Peyer's patch (tissue), 4 donors: ENCODE data around the gene TRIP10. TPM values are rescaled to one million over a fixed set of nuclear protein-coding genes. Genes with fewer than 3 reads are reported as not detected.
"Not testable (repeated sequence)": the region's sequence is repeated elsewhere in the genome, so short reads cannot be mapped to it uniquely, and the experiment has no call there.

ENCODE experiments used
- DNase-seq, 3 donors: peaks; one replicate each; pipeline ENCODE4 v3.0.0-alpha.2; 2017 to 2019
- H3K27ac ChIP-seq, 4 donors: fragments of 200-600 bp; sonication (generic); one replicate each; pipeline ENCODE4 v1.5.1; 2016 to 2019
- H3K27me3 ChIP-seq, 2 donors: fragments of 200-600 bp; sonication (generic); one replicate each; pipeline ENCODE4 v1.5.1; 2019
- H3K36me3 ChIP-seq, 3 donors: fragments of 200-600 bp; sonication (generic); one replicate each; pipeline ENCODE4 v1.5.1; 2016 to 2019
- H3K4me1 ChIP-seq, 4 donors: fragments of 200-600 bp; sonication (generic); one replicate each; pipeline ENCODE4 v1.5.1; 2016 to 2019
- H3K4me3 ChIP-seq, 4 donors: fragments of 200-600 bp; sonication (generic); 1 replicate in 3 of 4; 2 replicates in 1 of 4; pipeline ENCODE4 v1.5.1; 2016 to 2019; ENCODE audit warnings: mild to moderate bottlenecking in 1 of 4
- H3K9me3 ChIP-seq, 4 donors: fragments of 200-600 bp; sonication (generic); one replicate each; pipeline ENCODE4 v1.5.1; 2016 to 2019; ENCODE audit warnings: mild to moderate bottlenecking in 1 of 4
- POLR2A ChIP-seq, 2 donors: fragments of 450-650 bp; IDR thresholded peaks; one replicate each; pipeline ENCODE4 v1.5.1; 2017; ENCODE audit warnings: antibody characterized with exemption in 2 of 2, mild to moderate bottlenecking in 2 of 2, moderate library complexity in 2 of 2
- total RNA-seq, 4 donors: library from RNA; depleted of rRNA; stranded (reverse); fragments of >200 nt; gene quantifications; one replicate each; pipeline ENCODE4 v1.1.0, GENCODE V29; 2016
- TF ChIP-seq, protein P1 (sequence below), 6 experiments: fragments of 450-650 bp in 4 of 6; fragments of 200-600 bp in 2 of 6; sonication (generic) in 1 of 6; IDR thresholded peaks; one replicate each; pipeline ENCODE4 v1.5.1; 2017 to 2019; ENCODE audit warnings: antibody characterized with exemption in 6 of 6, mild to moderate bottlenecking in 3 of 6, moderate library complexity in 1 of 6

The TRIP10 gene
- total RNA-seq, 4 donors from 2014 or later: 30.1 to 314 (median 81.5) TPM

DNA sequence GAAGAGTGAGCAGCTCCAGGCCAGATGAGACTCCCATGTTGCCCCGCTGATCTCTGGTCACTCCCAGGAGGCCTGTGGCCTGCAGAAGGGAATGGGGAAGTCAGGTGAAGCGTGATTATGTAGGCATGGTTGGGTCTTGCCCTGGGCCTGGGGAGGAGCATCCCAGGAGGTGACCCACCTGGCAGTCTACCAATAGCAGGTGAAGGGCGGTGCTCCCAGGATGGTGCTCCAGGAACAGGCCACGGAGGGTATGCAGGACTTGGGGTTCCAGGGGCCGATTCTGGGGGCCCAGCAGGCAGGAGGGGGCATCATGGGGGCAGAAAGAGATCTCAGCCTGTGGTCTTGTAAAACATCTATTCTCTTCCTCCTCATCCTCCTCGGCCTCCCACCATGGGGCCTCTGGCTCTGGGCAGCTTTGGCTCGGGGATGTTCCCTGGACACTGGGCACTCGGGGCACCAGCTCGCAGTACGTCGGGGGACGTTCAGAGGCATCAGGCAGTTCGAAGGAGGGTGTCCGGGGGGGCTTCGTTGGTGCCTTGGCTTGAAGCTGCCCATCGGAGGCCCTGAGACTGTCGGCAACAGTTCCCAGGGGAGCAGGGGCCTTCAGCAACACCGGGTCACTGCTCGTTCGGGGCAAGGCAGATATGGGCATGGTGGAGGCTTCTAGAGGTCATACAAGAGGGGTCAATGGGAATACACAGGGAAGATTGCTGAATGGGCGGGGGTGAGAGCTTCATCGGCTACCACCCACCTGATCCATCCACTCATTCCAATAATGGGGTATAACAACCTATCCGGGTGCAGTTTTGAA lies 15.4 kb downstream of the TRIP10 start:
- no peak overlapping the region for H3K4me3 ChIP-seq
- peaks cover 0 to 49% (median 0%) of the 10 kb centered on the region in 3 donors for H3K36me3 ChIP-seq
- peaks cover 0 to 23% (median 4%) of the 10 kb centered on the region in 4 donors for H3K4me1 ChIP-seq
- no peaks in the 10 kb centered on the region for H3K27me3 ChIP-seq
- peak overlapping the region in 1 of 4 donors; percentile 96 for H3K27ac ChIP-seq
- no peak for DNase-seq
- H3K9me3 ChIP-seq: no peaks in the 10 kb centered on the region
- TF ChIP-seq, protein P1, sequence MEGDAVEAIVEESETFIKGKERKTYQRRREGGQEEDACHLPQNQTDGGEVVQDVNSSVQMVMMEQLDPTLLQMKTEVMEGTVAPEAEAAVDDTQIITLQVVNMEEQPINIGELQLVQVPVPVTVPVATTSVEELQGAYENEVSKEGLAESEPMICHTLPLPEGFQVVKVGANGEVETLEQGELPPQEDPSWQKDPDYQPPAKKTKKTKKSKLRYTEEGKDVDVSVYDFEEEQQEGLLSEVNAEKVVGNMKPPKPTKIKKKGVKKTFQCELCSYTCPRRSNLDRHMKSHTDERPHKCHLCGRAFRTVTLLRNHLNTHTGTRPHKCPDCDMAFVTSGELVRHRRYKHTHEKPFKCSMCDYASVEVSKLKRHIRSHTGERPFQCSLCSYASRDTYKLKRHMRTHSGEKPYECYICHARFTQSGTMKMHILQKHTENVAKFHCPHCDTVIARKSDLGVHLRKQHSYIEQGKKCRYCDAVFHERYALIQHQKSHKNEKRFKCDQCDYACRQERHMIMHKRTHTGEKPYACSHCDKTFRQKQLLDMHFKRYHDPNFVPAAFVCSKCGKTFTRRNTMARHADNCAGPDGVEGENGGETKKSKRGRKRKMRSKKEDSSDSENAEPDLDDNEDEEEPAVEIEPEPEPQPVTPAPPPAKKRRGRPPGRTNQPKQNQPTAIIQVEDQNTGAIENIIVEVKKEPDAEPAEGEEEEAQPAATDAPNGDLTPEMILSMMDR (IDR thresholded peaks at IDR 0.05): no peak
- TF ChIP-seq POLR2A (IDR thresholded peaks at IDR 0.05): no peak

DNA sequence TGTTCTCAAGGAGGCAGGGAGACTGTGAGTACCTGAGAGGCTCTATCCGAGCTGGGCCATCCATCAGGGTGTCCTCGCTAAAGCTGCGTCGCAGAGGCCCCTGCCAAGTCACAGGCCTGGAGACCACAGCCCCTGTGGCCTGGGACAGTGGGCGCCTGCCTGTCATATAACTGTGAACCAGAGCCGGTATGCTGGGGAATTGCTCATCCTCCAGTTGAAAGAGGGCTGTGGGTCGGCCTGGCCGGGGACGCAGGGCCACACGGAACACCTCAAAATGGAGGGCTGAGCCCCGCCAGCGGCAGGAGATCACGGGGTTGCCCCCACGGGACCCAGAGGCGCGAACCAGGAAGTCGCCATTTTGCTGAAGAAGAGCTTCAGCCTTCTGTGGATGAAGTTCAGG lies 21.1 kb downstream of the TRIP10 start:
- H3K9me3 ChIP-seq: no peaks in the 10 kb centered on the region
- H3K36me3 ChIP-seq: peaks cover 0 to 38% (median 0%) of the 10 kb centered on the region in 3 donors
- H3K4me3 ChIP-seq: no peak overlapping the region
- no peaks in the 10 kb centered on the region for H3K4me1 ChIP-seq
- H3K27ac ChIP-seq: no peak overlapping the region
- TF ChIP-seq POLR2A (IDR thresholded peaks at IDR 0.05): no peak
- TF ChIP-seq, protein P1 (IDR thresholded peaks at IDR 0.05): no peak
- no peaks in the 10 kb centered on the region for H3K27me3 ChIP-seq
- DNase-seq: no peak

DNA sequence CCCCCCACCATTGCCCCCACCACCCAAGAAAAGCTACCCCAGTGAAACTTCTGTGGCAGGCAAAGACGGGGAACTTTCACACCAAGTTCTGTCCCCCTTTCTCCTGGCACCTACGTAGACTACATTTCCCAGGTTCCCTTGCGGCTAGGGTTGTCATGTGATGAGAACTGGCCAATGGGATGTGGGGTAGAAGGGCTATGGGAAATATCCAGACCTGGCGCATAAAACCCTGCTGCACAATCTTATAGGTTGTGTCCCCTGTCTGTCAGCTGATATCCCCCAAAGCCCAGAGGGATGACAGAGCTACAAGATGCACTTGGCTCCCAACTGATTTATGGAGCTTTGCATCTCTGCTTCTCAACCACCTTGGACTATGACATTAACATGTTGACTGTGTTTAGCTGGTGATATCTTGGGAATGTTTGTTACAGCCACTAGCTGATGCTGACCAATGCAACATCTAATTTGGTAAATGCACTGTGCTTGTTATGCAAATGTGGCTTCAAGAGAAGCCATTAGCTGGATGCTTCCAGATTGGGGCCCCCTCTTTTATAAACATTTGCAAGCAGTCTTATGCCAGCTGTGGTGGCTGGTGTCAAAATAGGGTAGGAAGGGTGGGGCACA lies 21.7 kb downstream of the TRIP10 start:
- Histone ChIP-seq H3K9me3 (no peaks in the 10 kb centered on the region), H3K4me3 (no peak overlapping the region), H3K4me1 (peaks cover 0 to 6% (median 0%) of the 10 kb centered on the region in 4 donors), H3K36me3 (peaks cover 0 to 38% (median 0%) of the 10 kb centered on the region in 3 donors), H3K27me3 (no peaks in the 10 kb centered on the region), H3K27ac (no peak overlapping the region)
- TF ChIP-seq, protein P1 (IDR thresholded peaks at IDR 0.05): no peak
- TF ChIP-seq POLR2A (IDR thresholded peaks at IDR 0.05): no peak
- DNase-seq: no peak

DNA sequence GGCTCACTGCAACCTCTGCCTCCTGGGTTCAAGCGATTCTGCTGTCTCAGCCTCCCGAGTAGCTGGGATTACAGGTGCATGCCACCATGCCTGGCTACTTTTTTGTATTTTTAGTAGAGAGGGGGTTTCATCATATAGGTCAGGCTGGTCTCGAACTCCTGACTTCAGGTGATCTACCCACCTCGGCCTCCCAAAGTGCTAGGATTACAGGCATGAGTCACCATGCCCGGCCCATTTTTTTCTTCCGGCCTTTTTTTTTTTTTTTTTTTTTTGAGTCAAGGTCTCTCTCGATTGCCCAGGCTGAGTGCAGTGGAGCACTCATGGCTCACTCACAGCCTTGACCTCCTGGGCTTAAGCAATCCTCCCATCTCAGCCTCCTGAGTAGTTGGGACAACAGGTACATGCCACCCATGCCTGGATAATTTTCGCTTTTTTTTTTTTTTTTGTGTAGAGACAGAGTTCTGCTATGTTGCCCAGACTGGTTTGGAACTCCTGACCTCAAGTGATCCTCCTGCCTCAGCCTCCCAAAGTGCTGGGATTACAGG lies 22.8 kb downstream of the TRIP10 start:
- H3K9me3 ChIP-seq, H3K27ac ChIP-seq, H3K27me3 ChIP-seq, H3K4me3 ChIP-seq, DNase-seq, H3K4me1 ChIP-seq: not testable (repeated sequence)
- peaks cover 0 to 38% (median 0%) of the 10 kb centered on the region in 3 donors for H3K36me3 ChIP-seq

DNA sequence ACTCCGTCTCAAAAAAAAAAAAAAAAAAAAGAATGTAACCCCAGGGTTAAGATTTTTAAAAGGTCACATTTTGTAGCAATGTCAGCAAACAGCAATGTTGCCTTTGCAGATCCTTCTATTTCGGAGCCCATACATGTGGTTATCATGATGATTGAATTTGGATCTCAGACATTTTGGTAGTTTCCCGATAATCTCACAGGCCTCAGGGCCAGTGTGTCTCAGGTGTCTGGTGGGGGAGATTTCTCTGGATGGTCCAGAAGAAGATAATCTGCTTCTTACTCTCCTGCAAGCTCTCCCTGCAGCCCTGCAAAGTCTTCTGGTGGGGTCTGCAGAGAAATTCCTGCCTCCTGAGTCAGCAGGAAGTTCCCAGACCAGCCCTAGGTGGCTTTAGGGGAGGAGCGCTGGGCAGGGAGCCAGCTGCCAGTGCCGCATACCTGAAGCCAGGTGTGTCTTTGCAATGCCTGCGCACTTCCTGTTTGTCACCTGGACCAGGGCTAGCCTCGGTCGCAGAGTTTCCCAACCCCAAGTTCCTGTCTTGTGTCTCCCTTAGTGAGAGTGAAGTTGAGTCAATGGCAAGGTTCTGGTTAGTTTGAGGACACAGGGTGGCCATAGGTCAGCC lies 26.4 kb downstream of the TRIP10 start:
- H3K36me3 ChIP-seq: peaks cover 0 to 18% (median 0%) of the 10 kb centered on the region in 3 donors
- H3K27me3 ChIP-seq: no peaks in the 10 kb centered on the region
- H3K27ac ChIP-seq: peak overlapping the region; percentile 75 to 97 (median 88)
- peak; percentile 79 to 93 for TF ChIP-seq POLR2A (IDR thresholded peaks at IDR 0.05)
- TF ChIP-seq, protein P1 (IDR thresholded peaks at IDR 0.05): peak in 1 of 6 experiments; percentile 11
- no peaks in the 10 kb centered on the region for H3K9me3 ChIP-seq
- H3K4me1 ChIP-seq: peaks cover 0 to 9% (median 5%) of the 10 kb centered on the region in 4 donors
- H3K4me3 ChIP-seq: peak overlapping the region in 3 of 4 donors; percentile 44 to 70 (median 63)
- peak; percentile 37 to 95 (median 94) for DNase-seq
